PC-3 (cell line): ENCODE data around the gene ANGPT4. TPM values are rescaled to one million over a fixed set of nuclear protein-coding genes. Genes with fewer than 3 reads are reported as not detected.
A peak's percentile ranks its signal among the peaks of the same experiment; 100 is the strongest.

Experiments used
- ATAC-seq: fragments of 200-7000 bp; cut with Tn5 transposase; 2 replicates; pipeline ENCODE4 v1.9.1; 2020; ENCODE audit warnings: mild to moderate bottlenecking, moderate library complexity
- BruUV-seq: library from RNA; stranded (reverse); fragments of 400-500 nt; replicated peaks from 2 replicates; lab custom pipeline; 2021; lab: Mats Ljungman, UMichigan
- CTCF ChIA-PET: fragments of 300-600 bp; sonication (Branson Sonifier 250); formaldehyde crosslinking; loops from one replicate; lab custom pipeline; 2022; ENCODE audit warnings: antibody characterized with exemption; lab: Charles Lee
- POLR2A ChIA-PET: fragments of 300-600 bp; sonication (Branson Sonifier 250); formaldehyde crosslinking; loops from one replicate; lab custom pipeline; 2022; ENCODE audit warnings: antibody characterized with exemption; ENCODE audit not compliant: unreplicated experiment; lab: Charles Lee
- DNase-seq: peaks from one replicate; pipeline ENCODE4 v3.0.0-alpha.2; 2015
- H2AFZ ChIP-seq: fragments of 300-600 bp; sonication (generic); 2 replicates; pipeline ENCODE4 v1.6.0; 2016; ENCODE audit warnings: antibody characterized with exemption, low read length
- H3F3A ChIP-seq: fragments of 300-600 bp; sonication (generic); one replicate; pipeline ENCODE4 v1.6.0; 2017; ENCODE audit warnings: antibody characterized with exemption, low read length, control low read depth, mild to moderate bottlenecking; ENCODE audit not compliant: unreplicated experiment
- H3K27ac ChIP-seq: fragments of 300-600 bp; sonication (generic); 2 replicates; pipeline ENCODE4 v1.5.1; 2016; ENCODE audit warnings: mild to moderate bottlenecking, low read length
- H3K27me3 ChIP-seq: fragments of 300-600 bp; sonication (generic); 2 replicates; pipeline ENCODE4 v1.6.1; 2016; ENCODE audit warnings: low read length, mixed read lengths
- H3K36me3 ChIP-seq: fragments of 300-600 bp; sonication (generic); 2 replicates; pipeline ENCODE4 v1.6.1; 2016; ENCODE audit warnings: low read depth, mixed run types, low read length, mixed read lengths
- H3K4me1 ChIP-seq: fragments of 300-600 bp; sonication (generic); 2 replicates; pipeline ENCODE4 v1.5.1; 2016; ENCODE audit warnings: low read length; ENCODE audit not compliant: insufficient read depth
- H3K4me2 ChIP-seq: fragments of 300-600 bp; sonication (generic); 2 replicates; pipeline ENCODE4 v1.6.0; 2016; ENCODE audit warnings: low read length
- H3K4me3 ChIP-seq: fragments of 300-600 bp; sonication (generic); 2 replicates; pipeline ENCODE4 v1.5.1; 2016; ENCODE audit warnings: mild to moderate bottlenecking, low read length, mixed read lengths
- H3K79me2 ChIP-seq: fragments of 300-600 bp; sonication (generic); 2 replicates; pipeline ENCODE4 v1.6.1; 2017; ENCODE audit warnings: low read length, mixed read lengths
- H3K9ac ChIP-seq: fragments of 300-600 bp; sonication (generic); 2 replicates; pipeline ENCODE4 v1.6.0; 2016; ENCODE audit warnings: mild to moderate bottlenecking, low read length
- H3K9me2 ChIP-seq: fragments of 300-600 bp; sonication (generic); replicated peaks from 2 replicates; pipeline ENCODE4 v1.6.1; 2016; ENCODE audit warnings: mixed run types, low read length, mixed read lengths
- H3K9me3 ChIP-seq: fragments of 300-600 bp; sonication (generic); 2 replicates; pipeline ENCODE4 v1.6.1; 2016; ENCODE audit warnings: low read length, mixed read lengths
- H4K20me1 ChIP-seq: fragments of 300-600 bp; sonication (generic); 2 replicates; pipeline ENCODE4 v1.6.1; 2016; ENCODE audit warnings: low read length, mixed read lengths
- CTCF ChIP-seq: fragments of 300-600 bp; sonication (generic); conservative IDR thresholded peaks from 2 replicates; pipeline ENCODE4 v1.5.1; 2017; ENCODE audit warnings: antibody characterized with exemption, low read depth, mild to moderate bottlenecking, low read length
- EZH2 ChIP-seq: fragments of 300-600 bp; sonication (generic); IDR thresholded peaks from one replicate; pipeline ENCODE4 v1.6.1; 2017; ENCODE audit warnings: antibody characterized with exemption, mild to moderate bottlenecking, low read length; ENCODE audit not compliant: unreplicated experiment
- EZH2phosphoT487 ChIP-seq: fragments of 300-600 bp; sonication (generic); IDR thresholded peaks from 2 replicates; pipeline ENCODE4 v1.6.1; 2018; ENCODE audit warnings: mild to moderate bottlenecking, antibody characterized with exemption, low read length, borderline replicate concordance
- intact Hi-C: fragments of 100-400 bp; cut with micrococcal nuclease; formaldehyde crosslinking; loops from 2 replicates; pipeline ENCODE4 v1.9.0; 2023
- total RNA-seq: library from RNA; depleted of rRNA; stranded (reverse); fragments of >200 nt; gene quantifications from 2 replicates; pipeline ENCODE4 v1.2.3, GENCODE V29; 2014

Gene ANGPT4
- total RNA-seq, 1 experiment from 2014 or later, result not detected

GRCh38 chr20:884983-885952 is 30.9 kb downstream of the ANGPT4 start:
- no peaks in the 10 kb centered on the region for H4K20me1 ChIP-seq
- H3K4me3 ChIP-seq, result no peak overlapping the region
- ChIA-PET POLR2A (no interaction called here), CTCF (no interaction called here)
- TF ChIP-seq CTCF, result peak; percentile 21; the same call in 1 of the 2 replicates
- TF ChIP-seq EZH2, result no peak
- no peaks in the 10 kb centered on the region for H3F3A ChIP-seq
- H2AFZ ChIP-seq, result no peak overlapping the region
- no peak overlapping the region for H3K27ac ChIP-seq
- intact Hi-C loops, result loop anchor here (5.0 kb wide), 1 partner anchor 68 kb away; no protein-coding TSS in a partner anchor
- no TSS peak for BruUV-seq
- H3K9me3 ChIP-seq, result no peaks in the 10 kb centered on the region
- DNase-seq, result peak; percentile 36
- H3K9ac ChIP-seq, result no peak overlapping the region
- H3K27me3 ChIP-seq, result peaks cover 23% of the 10 kb centered on the region
- no peaks in the 10 kb centered on the region for H3K9me2 ChIP-seq
- peak; percentile 48 for ATAC-seq
- H3K4me2 ChIP-seq, result no peak overlapping the region
- no peaks in the 10 kb centered on the region for H3K79me2 ChIP-seq
- peaks cover 11% of the 10 kb centered on the region for H3K4me1 ChIP-seq
- H3K36me3 ChIP-seq, result no peaks in the 10 kb centered on the region

GRCh38 chr20:881783-882144 is 34.4 kb downstream of the ANGPT4 start:
- no peak for DNase-seq
- intact Hi-C loops, result no loop called here
- TF ChIP-seq EZH2 (no peak), EZH2phosphoT487 (no peak), CTCF (no peak)
- Histone ChIP-seq H3K9ac (no peak overlapping the region), H3K9me2 (no peaks in the 10 kb centered on the region), H3K27ac (no peak overlapping the region), H3K4me2 (peak overlapping the region; percentile 50), H4K20me1 (no peaks in the 10 kb centered on the region), H3K4me1 (peaks cover 11% of the 10 kb centered on the region), H3K36me3 (no peaks in the 10 kb centered on the region), H3K79me2 (no peaks in the 10 kb centered on the region), H3K9me3 (no peaks in the 10 kb centered on the region), H3F3A (no peaks in the 10 kb centered on the region), H3K4me3 (no peak overlapping the region), H3K27me3 (peaks cover 20% of the 10 kb centered on the region), H2AFZ (no peak overlapping the region)
- no peak for ATAC-seq
- CTCF ChIA-PET, result no interaction called here
- POLR2A ChIA-PET, result no interaction called here
- TSS peak; percentile 80 for BruUV-seq
